NCI-H2196 (cell line): ENCODE data around the gene NUAK1.

Experiments
- DNase-seq: peaks from one replicate; lab custom pipeline; 2025; ENCODE audit not compliant: unreplicated experiment; lab: John Stamatoyannopoulos, UW

NUAK1 gene

DNA sequence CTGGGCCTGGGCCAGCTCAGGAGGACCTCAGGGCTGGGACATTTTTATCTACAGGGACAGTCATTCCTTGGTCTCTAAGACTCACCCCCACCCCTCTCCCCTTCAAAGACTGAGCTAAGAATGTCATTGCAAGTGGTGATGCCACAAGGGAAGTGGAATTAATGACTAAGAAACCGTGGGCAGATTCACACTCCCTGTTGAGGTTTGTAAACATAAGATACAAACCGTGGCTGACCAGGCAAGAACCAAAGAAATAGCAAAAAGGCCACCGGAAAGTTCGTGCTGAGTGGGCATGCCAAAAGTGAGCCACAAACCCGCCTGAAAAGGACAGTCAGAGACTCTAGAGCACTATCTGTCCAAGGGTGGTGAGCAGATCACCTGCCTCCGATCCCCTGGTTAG is 25.7 kb downstream of the NUAK1 start:
- DNase-seq = no peak

DNA sequence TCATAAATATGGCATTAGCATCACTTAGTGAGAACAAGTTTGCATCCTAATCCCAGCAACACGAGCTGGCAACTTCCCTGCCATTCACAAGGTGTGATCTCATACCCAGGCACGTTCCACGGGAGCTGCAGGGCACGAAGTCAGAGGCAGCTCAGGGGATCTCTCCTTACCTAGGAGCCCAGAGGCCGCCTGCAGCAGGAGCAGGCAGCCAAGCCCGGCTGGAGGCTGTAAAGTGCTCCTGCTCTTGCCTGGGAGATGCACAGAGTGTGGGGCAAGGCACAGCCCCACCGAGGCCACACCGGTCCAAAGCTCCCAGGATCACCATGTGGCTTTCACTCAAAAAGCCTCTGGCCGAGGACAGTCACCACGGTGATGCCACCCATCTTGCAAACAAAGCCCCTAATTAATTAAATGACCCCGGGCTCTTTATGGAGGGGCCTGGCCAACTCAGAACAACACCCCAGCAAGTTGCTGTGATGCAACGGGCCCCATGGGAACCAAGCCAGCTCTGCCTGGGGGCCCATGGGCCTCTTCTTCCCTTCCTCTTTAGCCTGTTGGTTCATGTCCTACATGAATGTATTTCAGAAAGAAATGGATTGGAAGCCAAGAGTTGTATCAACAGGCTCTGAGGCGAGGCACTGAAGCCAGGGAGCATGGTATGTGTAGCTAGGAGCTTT is 26.5 kb downstream of the NUAK1 start:
- DNase-seq = no peak

DNA sequence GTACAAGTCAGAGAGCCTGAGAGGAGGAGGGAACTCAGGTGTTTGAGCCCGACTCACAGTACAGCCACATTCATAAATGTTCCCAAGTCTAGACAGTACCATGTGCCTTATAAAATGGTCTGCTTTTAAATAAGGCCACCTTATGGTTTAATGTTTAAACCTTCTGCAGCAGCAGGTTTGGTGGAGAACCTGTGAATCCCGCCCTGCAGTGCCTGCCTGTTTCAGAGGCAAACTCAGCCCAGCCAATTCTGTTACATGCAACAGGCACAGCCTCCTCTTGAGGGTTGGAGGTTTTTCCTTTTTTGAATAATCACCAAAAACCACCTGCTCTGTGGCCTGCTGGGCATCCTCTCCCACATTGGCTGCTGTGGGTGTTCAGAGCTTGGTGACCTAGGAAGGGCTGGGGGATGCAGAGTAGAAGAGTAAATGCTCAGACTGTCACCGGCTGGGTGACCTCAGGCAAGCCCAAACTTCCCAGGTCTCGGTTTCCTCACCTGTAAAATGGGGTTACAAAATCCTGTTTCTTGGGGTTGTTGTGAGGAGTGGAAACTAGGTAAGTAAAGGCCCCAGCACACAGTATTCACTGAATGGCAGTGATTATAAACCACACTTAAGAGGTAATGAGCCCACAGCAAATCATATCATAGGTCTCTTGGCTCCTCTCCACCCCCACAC is 28.0 kb downstream of the NUAK1 start:
- DNase-seq = no peak

DNA sequence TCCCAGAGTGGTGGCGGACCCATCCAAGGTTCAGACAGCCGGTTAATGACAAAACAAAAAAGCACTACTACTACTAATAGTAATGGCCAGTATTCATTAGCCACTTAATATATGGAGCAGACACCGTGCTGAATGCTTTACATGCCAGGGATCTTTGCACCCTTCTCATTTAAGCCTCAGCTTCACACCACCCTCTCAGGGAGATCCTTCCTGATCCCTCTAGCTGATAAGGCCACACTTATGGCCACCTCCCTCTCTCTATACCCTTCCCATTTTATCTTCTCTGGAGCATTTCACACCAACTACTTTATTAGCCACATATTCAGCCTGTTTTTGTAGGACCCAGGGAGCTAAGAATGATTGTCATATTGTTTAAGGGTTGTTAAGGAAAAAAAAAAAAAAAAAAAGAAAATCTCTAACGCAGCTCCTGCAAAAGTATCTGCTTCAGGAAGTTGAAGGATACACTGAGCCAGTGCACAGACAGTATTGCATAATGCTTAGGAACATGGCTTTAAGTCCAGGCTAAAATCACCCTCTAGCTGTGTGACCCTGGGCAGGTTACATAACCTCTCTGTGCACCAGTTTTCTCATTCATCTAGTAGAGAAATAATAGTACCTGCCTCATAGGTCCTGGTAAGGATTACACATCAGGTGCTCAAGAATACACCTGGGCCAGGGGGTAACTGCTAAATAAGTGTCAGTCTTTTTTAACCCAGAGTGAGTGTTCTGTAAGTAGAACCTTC is 29.4 kb downstream of the NUAK1 start:
- DNase-seq = no peak

DNA sequence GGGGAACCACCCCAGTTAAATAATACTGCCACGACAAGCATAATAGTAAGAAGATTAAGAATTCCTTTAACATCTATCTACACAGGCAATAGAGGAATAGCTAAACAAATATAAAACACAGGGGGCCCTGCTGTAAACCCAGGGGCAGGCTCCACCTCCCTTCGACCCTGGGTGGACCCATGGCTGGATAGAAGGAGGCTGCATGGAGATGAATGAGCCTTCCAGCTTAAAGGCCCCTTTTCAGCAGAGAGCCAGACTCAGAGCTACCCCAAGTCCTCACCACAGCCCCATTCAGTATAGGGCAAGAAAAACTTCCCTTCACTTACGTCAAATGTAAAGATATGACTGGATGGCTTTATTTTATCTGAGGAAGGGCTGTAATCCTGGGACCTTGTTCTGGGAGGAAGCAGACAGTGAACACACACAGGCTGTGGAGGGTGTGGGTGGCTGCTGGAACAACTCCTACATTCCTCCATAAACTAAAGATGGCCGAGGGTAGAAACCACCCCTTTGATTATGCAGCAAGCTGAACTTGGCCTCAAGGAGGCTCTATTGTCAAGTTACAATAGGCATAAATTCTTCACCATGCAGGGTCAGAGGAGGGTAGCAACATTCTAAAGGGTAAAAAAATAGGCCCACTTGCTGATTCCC is 30.4 kb downstream of the NUAK1 start:
- DNase-seq = no peak

DNA sequence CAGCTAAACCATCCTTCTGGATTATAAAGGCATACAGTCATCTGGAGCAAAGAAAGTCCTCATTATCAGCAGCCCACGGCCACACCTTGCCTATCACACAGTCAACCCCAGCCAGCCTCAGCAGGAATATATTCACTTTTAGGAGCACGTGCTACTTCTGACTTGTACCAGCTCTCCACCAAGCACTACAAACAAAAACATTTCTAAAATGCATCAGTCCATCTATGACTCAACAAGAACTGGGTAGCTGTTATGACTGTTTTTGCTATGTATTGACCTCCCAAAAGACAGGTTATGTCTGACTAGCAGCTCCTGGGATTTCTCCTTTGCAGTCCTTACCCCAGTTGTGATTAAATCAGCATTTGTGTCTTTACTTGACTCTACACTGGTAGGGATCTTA is 31.2 kb downstream of the NUAK1 start:
- no peak for DNase-seq

DNA sequence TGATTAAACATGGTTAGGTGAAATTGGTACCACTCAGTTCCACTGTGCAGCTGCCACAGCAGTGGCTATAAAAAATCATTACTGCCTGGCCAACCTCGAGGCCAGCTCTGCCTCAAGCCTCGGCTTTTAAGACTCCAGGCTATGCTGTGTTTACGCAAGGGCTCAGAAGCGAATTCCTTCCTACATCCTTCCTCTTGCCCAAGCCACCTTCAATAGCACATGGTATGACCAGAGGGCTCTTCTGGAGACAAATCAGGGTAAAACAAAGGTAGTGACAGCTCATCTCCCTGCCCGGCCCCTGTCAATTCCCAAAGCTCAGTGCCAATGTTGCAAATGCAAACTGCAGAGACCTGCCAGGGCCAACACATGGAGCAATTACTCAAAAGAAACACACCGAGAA is 31.9 kb downstream of the NUAK1 start:
- no peak for DNase-seq

DNA sequence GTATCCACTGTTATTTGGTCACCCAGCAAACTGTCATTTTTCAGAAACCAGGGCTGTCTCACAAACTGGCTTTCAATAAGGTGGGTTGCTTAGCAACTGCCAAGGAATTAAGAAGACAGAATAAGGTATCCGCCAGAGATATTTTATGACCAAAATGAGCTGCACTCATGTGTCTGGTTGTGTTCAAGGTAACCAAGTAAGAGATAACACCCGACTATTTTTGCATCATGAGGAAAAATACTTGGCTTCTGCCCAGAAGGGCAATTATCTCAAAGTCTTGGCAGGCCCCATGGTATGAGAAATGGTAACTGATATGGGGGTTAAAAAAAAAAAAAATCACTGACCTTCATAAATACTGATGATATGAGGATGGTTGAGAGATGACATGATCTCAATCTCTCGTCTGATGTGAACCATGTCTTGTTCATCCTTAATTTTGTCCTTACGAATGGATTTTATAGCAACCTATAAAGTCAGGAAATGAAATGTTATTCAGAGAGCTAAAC is 32.6 kb downstream of the NUAK1 start:
- peak; percentile 66 for DNase-seq

DNA sequence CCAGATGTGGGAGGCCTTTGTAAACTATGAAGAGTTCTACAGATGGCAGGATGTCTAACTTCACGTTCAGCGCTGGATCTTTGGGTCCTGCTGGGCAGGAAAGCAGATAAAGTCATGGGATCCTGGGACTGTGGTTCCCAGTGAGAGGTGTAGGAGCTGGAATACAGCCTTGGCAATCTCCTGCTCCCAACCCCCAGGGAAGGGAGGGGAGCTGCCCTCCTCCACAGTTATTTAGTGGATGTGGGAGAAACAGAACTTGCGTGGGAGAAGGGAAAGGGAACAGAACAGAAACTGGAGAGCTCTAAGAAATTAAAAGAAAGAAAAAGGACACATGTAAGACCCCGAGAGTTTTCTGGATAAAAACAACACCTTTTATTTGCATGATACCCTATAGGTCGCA is 37.0 kb downstream of the NUAK1 start:
- no peak for DNase-seq

DNA sequence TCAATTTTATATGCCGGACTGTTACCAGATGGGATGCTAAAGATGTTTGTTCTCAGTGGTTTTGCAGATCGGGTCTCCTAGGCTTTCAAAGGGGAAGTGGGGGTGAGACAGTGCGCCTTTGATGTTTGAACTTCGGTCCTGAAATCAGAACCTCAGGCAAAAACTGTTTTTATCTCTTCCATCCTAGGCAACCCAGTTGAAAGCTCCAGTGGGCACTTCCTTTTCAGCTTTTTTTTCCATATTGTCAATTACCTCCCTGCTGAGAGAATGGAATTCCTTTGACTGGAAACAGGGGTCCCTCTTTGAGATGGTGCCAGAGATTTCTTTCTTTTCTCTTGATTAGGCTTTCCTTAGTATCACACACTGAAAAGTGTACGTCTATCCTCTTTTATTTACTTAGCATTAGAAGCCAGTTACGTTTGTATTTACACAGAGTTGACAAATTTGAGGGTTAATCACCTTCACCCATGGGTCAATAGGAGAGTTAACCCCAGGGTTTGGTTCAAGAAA is 40.0 kb downstream of the NUAK1 start:
- DNase-seq = no peak

DNA sequence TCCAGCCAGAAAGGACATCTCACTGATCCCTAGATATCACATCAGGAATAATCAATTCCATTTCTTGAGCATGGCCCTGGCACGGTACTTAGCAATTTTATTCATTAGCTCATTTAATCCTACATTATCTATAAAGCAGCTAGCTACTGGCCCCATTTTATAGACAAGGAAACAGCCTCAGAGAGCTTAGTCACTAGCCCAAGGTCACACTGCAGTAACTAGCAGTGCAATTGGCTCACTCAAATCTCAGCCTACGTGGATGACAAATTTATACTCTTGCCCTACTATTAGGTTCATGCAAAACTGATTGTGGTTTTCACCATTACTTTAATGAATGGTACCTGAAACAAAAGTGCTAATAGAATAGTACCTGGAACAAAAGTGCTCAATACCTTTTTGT is 41.7 kb downstream of the NUAK1 start:
- no peak for DNase-seq

DNA sequence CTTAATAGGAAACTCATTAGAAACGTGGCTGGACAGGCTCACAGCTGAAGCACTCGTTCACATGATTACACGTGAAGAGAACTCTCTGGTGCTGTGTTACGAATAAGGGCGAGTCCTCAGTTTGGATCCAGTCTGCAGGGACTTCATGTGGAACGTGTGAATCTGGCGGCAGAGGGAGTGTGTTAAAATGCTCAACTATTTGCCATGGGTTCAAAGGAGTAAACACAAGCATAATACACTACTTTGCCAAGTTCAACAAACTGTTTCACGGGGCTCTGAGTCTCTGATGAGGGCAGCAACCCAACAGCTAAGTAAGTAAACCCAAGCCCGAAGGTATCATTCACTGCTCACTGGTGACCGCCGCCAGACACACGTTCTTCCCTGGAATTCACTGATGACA is 42.4 kb downstream of the NUAK1 start:
- DNase-seq = no peak

DNA sequence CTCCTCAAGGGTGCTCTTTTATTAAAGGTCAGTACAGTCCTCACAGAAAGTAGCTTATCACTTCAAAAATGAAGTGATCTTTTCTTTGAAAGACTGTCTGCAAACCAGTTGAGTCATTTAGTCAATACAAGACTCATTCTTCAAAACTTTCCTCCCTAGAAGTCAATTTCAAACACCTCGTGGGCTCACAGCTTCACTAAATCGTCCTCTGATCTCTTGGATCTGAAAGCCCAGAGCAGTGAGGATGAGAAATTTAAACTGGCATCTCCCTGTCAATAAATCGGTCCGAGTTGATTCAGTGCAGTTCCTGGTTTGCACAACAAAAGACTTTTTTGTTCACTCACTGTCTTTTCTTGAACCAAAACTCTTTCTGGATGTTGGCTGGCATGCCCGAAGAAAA is 44.5 kb downstream of the NUAK1 start:
- no peak for DNase-seq

DNA sequence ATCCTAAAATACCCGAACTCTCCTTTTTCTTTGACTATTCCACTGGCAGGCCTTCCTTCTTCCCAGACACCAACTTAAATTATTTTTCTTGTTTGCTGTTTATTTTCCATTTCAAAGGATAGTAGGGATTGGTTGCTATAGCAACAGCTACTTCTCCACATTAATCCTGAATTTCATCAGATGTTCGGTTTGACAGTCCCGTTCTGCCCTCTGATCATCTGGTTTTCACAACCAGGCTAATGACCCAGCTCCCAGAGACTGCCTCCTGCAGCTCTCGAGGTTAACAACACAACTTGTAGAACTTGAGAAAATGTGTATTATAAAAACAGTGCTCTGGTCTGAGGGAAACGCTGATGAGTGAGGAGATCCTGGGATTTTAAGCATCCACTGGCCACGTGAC is 45.5 kb downstream of the NUAK1 start:
- no peak for DNase-seq

DNA sequence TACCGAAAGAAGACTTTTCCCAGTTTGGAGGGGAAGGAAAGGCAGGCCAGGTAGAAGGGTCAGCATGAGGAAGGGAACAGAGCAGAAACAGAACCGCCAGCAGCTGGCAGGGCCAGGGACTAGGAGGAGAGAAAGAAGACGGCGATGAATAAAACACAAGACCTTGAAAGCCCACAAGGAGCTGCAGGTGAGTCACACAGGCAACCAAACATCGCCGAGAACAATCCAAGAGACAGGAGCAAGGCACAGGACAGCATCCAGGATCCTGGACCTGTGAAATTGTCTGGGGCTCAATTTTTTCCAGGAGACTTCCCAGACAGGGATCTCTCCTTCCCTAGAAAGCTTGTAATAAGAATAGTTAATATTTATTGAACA is 47.3 kb downstream of the NUAK1 start:
- DNase-seq = no peak

DNA sequence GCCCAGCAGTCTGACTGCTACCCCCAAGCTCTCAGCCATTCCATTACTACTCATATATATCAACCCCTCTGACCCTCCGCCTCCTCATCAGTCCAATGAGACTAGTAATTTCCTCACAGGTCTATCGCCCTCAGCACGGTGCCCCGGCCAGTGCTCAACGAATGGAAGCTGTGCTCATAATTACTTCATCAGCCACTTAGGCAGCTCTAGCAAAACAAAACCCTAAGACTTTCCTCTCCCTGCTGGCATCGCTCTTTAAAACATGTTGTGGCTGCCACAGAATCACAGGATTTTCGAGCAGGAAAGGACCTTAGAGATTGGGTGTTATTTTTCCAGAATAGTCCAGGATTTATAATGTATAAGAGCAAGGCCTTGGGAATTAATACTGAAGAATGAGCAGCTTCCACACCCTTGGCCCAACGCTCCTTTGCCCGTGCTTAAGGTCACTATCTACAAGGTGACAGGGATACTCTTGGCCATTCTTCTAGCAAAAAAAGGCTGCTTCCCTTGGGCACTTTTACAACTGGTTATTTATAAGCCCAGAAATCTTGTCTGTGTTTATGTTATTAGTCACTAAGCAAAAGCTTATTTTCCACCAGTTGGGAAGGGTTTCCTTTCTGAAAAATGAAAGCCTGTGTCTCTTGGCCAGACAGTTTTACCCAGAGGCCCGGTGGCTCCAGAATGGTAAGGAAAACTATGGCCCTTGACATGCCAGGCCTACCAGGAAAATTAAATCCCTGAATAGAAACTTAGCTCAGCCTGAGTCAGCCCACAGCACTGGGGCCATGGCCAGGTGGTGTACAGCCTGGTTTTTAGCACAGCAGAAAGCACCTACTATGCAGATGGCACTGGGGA is 47.9 kb downstream of the NUAK1 start:
- no peak for DNase-seq

DNA sequence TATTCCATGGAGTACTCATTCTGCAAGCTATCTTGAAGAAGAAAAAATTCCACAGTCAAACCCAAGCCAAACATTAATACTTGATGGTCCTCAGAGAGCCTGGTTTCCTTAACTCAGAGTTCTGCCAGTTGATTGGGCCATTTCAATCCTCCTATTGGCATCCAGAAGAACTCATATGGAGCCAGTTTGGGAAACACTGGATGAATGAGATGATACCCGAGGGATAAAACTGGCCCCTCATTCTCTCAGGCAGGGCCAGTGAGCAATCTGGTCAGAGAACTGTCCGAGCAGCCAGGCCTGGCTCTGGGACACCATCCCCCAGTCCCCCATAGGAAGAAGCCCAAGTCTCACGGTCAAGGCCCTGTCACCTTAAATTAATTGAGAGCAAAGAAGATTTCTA is 48.8 kb downstream of the NUAK1 start:
- DNase-seq = no peak

DNA sequence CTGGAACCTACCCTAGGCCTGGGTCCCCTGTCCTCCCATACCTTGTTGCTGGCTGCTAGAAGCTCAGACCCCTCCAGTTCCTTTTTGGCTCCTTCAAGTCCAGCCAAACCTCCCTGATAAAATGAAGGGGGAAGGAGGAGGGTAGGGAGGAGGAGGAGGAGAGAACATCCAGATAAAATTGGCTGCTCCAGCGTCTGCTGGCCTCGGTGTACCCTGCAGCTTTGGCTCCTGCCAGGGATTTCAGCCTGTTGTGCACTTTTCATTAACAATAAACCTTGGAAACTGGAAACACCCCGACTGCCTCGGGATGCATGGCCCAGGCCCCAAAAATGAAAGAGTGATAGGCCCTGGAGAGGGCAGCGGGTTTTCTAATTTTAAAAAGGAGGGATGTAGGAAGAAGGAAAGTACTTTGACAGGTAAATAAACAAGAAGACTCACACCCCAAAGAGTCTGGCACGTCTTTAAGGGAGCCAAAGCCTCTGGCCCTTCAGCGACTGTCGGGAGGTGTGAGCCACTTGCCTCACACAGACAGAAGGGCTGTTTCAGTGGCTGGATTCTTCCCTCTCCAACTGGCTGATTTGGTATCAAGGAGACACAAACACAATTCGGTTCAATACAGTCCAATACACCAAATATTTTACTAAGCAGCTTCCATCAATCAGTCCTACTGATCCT is 49.8 kb downstream of the NUAK1 start:
- DNase-seq = no peak

DNA sequence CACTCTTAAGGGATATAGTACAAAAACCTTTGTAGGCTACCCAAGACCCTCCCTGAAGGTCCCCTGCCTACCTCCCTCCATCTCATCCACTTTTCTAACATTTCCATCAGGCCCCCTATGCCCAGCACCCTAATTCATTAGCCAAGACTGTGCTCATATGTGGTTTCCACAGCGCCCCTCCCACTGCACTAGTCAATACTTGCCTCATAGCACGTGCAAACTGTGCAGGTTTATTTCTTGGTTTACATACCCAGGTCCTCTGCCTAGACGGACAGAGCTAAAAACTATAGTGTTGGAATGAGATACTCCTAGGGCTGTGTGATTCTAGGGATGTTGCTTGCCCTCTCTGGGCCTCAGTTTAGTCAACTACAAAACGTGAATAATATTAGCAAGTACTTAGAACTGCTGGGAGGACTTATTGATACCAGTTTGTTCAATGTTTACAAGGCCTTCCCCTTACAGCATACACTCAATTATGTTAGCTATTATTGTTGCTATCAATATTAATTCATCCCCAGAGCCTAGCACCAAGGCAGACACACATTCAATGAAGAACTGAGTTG is 50.4 kb downstream of the NUAK1 start:
- no peak for DNase-seq

DNA sequence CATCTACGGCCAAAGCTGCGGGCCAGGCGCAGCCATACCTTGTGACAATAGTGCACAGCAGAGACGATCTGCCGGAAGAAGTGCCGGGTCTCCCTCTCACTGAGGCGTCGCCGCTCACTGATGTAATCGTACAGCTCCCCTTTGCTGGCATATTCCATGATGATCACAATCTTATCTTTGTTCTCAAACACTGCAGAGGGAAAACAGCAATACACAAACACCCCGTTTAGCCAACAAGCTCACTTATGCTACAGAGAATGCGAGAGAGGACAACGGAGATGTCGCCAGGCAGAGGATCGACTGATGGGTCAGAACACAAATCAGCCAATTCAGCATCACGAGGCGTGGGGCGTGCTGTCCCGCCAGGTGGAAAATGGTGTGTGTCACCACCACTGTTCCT is 52.1 kb downstream of the NUAK1 start:
- DNase-seq = no peak
